HepG2 (cell line): ENCODE measurements around the gene DYNC1I2. TPM values are rescaled to one million over a fixed set of nuclear protein-coding genes. Genes with fewer than 3 reads are reported as not detected.

Experiments
- ATF6 ChIP-seq: sonication (generic); formaldehyde crosslinking; conservative IDR thresholded peaks from 2 replicates; pipeline ENCODE4 v1.4.0; 2020; ENCODE audit warnings: missing genetic modification reagents
- DR1 ChIP-seq: sonication (generic); formaldehyde crosslinking; IDR thresholded peaks from 2 replicates; pipeline ENCODE4 v1.8.0; 2021; ENCODE audit warnings: mild to moderate bottlenecking, missing genetic modification reagents, inconsistent platforms
- E2F2 ChIP-seq: sonication (generic); formaldehyde crosslinking; IDR thresholded peaks from 2 replicates; pipeline ENCODE4 v1.4.0; 2020; ENCODE audit warnings: missing genetic modification reagents, borderline replicate concordance
- ERF ChIP-seq: IDR thresholded peaks from 2 replicates; pipeline ENCODE4 v1.6.1; 2018; ENCODE audit warnings: missing biosample characterization, missing genetic modification reagents
- GABPA ChIP-seq, 2 experiments: IDR thresholded peaks; 2 replicates each; pipeline ENCODE4 v1.6.1; 2011 to 2016; ENCODE audit warnings: low read depth in 2 of 2, low read length in 1 of 2, missing biosample characterization in 1 of 2, missing genetic modification characterization in 1 of 2
- HNF1B ChIP-seq: sonication (generic); formaldehyde crosslinking; IDR thresholded peaks from 2 replicates; pipeline ENCODE4 v1.5.1; 2020; ENCODE audit warnings: mild to moderate bottlenecking, moderate library complexity, missing genetic modification reagents
- HNF4A ChIP-seq: sonication (generic); formaldehyde crosslinking; IDR thresholded peaks from 2 replicates; pipeline ENCODE4 v1.4.0; 2020; ENCODE audit warnings: missing genetic modification reagents
- ISX ChIP-seq: sonication (generic); formaldehyde crosslinking; conservative IDR thresholded peaks from 2 replicates; pipeline ENCODE4 v1.5.0; 2020; ENCODE audit warnings: missing genetic modification reagents
- MXD4 ChIP-seq: IDR thresholded peaks from 2 replicates; pipeline ENCODE4 v1.6.1; 2016; ENCODE audit warnings: mild to moderate bottlenecking, missing biosample characterization, missing genetic modification reagents
- SIN3A ChIP-seq: IDR thresholded peaks from 2 replicates; pipeline ENCODE4 v1.6.1; 2011; ENCODE audit warnings: low read depth, mild to moderate bottlenecking, control low read depth, low read length, borderline replicate concordance
- SRF ChIP-seq: IDR thresholded peaks from 2 replicates; pipeline ENCODE4 v1.6.1; 2011; ENCODE audit warnings: mild to moderate bottlenecking, low read depth, low read length, moderate library complexity
- STAT5B ChIP-seq: sonication (generic); formaldehyde crosslinking; IDR thresholded peaks from 2 replicates; pipeline ENCODE4 v1.4.0; 2020; ENCODE audit warnings: missing genetic modification reagents
- TBX2 ChIP-seq: sonication (generic); formaldehyde crosslinking; IDR thresholded peaks from 2 replicates; pipeline ENCODE4 v1.5.0; 2020; ENCODE audit warnings: missing genetic modification reagents, mild to moderate bottlenecking, borderline replicate concordance
- ZNF704 ChIP-seq: sonication (generic); formaldehyde crosslinking; IDR thresholded peaks from 2 replicates; pipeline ENCODE4 v1.8.1; 2023; ENCODE audit warnings: mild to moderate bottlenecking, inconsistent platforms, moderate library complexity, missing genetic modification reagents, borderline replicate concordance
- ZNF740 ChIP-seq: sonication (generic); formaldehyde crosslinking; IDR thresholded peaks from 2 replicates; pipeline ENCODE4 v1.4.0; 2020; ENCODE audit warnings: missing genetic modification reagents
- polyA plus RNA-seq, 8 experiments: library from polyadenylated mRNA; depleted of rRNA in 3 of 8; stranded (reverse) in 7 of 8; unstranded in 1 of 8; fragments of >200 nt; fragmentation: Illumina TruSeq in 4 of 8; extraction: Trizol in 4 of 8; gene quantifications; 2 replicates each; pipeline versions ENCODE4 v1.2.1 to v1.2.3, GENCODE V29; 2011 to 2016; ENCODE audit warnings: low read depth in 4 of 8, missing spikeins in 1 of 8, mixed read lengths in 1 of 8; ENCODE audit not compliant: insufficient read depth in 1 of 8
- total RNA-seq, 5 experiments: library from RNA; depleted of rRNA; stranded (reverse); fragments of >200 nt; fragmentation: Illumina TruSeq; extraction: Trizol; gene quantifications; 2 replicates each; pipeline ENCODE4 v1.2.3, GENCODE V29; 2016; ENCODE audit warnings: low read depth in 1 of 5
- TF ChIP-seq, protein P1 (sequence below): sonication (generic); formaldehyde crosslinking; IDR thresholded peaks from 2 replicates; pipeline ENCODE4 v1.4.0; 2020; ENCODE audit warnings: mild to moderate bottlenecking, missing genetic modification reagents
- TF ChIP-seq, protein P2 (sequence below): IDR thresholded peaks from 2 replicates; pipeline ENCODE4 v1.6.1; 2016; ENCODE audit warnings: low read depth

Gene DYNC1I2
- total and polyA plus RNA-seq, 2 of the 13 experiments (the other 11 are each of a cell fraction or from before 2014, with no cell fraction given), result 84.0 to 99.8 TPM

- peak; percentile 92; the same call in 1 of the 2 replicates for TF ChIP-seq ZNF704
- peak; percentile 52 for TF ChIP-seq MXD4
- peak; percentile 84; the same call in 1 of the 2 replicates for TF ChIP-seq STAT5B (CRISPR knock-in tag)
- peak; percentile 93 for TF ChIP-seq SIN3A
- TF ChIP-seq ERF (CRISPR knock-in tag), result 0 out of 2 replicates have a peak, but pooled peaks have one; percentile 15
- TF ChIP-seq, protein P1, sequence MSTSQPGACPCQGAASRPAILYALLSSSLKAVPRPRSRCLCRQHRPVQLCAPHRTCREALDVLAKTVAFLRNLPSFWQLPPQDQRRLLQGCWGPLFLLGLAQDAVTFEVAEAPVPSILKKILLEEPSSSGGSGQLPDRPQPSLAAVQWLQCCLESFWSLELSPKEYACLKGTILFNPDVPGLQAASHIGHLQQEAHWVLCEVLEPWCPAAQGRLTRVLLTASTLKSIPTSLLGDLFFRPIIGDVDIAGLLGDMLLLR (CRISPR knock-in tag), result no peak; the same call in 1 of the 2 replicates
- TF ChIP-seq HNF4A, result 0 out of 2 replicates have a peak, but pooled peaks have one; percentile 17
- peak; percentile 85 for TF ChIP-seq TBX2
- TF ChIP-seq GABPA (IDR thresholded peaks at IDR 0.05; ENCODE audit: low read depth, low read length), result peak; percentile 59
- TF ChIP-seq GABPA (CRISPR knock-in tag; IDR thresholded peaks at IDR 0.05; ENCODE audit: low read depth), result peak; percentile 90
- TF ChIP-seq HNF1B (CRISPR knock-in tag), result peak; percentile 74; the same call in 1 of the 2 replicates
- TF ChIP-seq ATF6 (CRISPR knock-in tag), result 0 out of 2 replicates have a peak, but pooled peaks have one; percentile 31
- TF ChIP-seq ISX (CRISPR knock-in tag), result no peak
- TF ChIP-seq, protein P2, sequence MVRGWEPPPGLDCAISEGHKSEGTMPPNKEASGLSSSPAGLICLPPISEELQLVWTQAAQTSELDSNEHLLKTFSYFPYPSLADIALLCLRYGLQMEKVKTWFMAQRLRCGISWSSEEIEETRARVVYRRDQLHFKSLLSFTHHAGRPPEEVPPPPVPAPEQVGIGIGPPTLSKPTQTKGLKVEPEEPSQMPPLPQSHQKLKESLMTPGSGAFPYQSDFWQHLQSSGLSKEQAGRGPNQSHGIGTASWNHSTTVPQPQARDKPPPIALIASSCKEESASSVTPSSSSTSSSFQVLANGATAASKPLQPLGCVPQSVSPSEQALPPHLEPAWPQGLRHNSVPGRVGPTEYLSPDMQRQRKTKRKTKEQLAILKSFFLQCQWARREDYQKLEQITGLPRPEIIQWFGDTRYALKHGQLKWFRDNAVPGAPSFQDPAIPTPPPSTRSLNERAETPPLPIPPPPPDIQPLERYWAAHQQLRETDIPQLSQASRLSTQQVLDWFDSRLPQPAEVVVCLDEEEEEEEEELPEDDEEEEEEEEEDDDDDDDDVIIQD (CRISPR knock-in tag), result peak; percentile 38
- TF ChIP-seq E2F2 (CRISPR knock-in tag), result peak; percentile 93
- TF ChIP-seq DR1 (CRISPR knock-in tag), result no peak
- TF ChIP-seq SRF, result peak; percentile 74
- TF ChIP-seq ZNF740 (CRISPR knock-in tag), result peak; percentile 24; the same call in 1 of the 2 replicates
Measured at GRCh38 chr2:171687287-171688128, at the start of gene DYNC1I2 (continued).
